SIG-M5 (cell line): Measurements from ENCODE around the gene PPP1CA.
"Not testable (repeated sequence)": the region's sequence is repeated elsewhere in the genome, so short reads cannot be mapped to it uniquely, and the experiment has no call there.

Experiments
- DNase-seq: peaks from one replicate; lab custom pipeline; 2025; lab: John Stamatoyannopoulos, UW

Gene PPP1CA

DNA sequence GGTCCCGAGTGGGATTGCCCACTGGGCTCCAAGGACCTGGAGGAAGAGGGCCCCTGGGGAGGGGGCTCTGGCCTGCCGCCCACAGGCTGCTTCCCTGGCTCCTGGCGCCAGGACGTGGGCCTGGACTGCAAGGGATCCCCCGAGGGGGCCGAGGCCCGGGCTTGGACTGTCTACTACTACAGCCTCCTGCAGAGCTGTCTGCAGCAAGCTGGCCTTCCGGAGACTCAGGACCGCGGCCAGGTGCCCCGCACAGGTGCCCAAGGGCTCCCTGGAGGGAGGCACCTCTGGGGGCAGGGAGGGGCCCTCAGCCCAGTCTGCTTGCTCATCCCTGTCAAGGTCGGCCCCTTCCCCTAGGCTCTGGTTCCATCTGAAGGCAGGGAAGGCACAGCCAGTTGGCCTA, 15.8 kb upstream of the PPP1CA start:
- no peak for DNase-seq

DNA sequence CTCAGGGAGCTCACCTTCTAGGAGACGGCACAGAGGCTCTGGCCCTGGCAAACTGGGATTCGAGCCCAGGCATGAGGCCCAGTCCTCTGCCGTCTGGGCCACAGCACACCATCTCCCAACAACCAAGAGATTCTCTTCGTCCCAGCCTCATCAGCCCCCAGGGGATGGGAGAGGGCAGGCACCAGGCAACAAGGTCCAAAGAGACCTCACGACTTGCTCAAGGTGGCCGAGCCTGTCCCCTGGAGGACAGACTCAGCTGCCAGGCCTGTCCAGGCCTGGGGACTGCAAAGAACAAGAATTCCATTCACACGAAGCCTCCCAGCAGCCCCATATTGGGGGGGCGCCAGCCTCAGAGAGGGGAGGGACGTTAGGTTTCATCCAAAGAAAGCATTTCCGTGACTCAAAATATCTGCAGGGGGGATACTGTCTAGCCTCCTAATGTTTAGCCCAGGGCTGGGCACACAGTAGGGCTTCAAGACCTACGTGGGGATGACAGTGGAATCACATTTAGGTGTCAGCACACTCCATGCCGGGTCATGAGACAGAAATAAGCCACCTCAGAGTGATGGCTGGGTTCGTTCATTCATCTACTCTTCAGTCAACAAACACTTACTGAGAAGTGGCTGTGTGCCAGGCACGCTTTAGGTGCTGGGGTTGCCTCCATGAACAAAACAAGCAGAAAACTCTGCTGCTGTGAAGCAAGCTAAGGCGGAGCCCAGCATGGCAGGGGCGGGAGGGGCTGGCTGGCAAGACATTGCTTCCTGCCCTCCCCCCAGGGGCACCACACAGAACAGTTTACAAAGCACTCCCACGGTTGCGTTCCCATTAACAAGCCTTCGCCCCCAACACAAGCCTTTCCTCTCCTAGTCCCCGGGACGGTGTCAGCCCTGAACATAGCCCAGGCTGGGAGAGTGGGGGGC, 15.0 kb upstream of the PPP1CA start:
- DNase-seq: no peak

GRCh38 chr11:67415501-67416304, 14.0 kb upstream of the PPP1CA start, which contains the start of gene CARNS1:
CARNS1 (plus strand) TSS chr11:67415678; CDS start chr11:67416200, 522 bp downstream.
- no peak for DNase-seq

DNA sequence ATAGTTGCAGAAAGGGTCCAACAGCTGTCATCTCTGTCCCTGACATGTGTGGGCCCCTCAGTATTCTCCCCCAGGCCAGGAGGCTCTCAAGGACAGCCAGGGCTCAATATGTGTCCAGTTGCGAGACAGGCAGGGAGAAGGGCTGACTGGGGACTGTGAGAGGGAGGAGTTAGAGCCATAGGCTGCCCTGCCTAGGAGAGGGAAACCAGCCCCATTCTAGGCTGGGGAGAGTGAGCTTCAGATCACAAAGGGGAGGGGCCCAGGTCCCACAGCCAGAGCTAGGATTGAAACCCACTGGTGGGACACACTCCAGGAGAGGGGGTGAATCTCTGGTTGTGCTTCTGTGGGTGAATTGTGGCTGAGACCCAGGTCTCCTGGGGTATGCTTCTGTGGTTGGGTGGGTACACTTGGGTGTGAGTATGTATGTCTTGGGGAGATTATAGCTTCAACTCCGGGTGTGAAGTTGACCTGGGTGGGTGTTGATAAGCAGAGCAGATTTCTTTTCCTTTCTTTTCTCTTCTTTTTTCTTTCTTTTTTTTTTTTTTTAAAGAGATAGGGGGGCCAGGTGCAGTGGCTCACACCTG, 11.7 kb upstream of the PPP1CA start:
- no peak for DNase-seq

DNA sequence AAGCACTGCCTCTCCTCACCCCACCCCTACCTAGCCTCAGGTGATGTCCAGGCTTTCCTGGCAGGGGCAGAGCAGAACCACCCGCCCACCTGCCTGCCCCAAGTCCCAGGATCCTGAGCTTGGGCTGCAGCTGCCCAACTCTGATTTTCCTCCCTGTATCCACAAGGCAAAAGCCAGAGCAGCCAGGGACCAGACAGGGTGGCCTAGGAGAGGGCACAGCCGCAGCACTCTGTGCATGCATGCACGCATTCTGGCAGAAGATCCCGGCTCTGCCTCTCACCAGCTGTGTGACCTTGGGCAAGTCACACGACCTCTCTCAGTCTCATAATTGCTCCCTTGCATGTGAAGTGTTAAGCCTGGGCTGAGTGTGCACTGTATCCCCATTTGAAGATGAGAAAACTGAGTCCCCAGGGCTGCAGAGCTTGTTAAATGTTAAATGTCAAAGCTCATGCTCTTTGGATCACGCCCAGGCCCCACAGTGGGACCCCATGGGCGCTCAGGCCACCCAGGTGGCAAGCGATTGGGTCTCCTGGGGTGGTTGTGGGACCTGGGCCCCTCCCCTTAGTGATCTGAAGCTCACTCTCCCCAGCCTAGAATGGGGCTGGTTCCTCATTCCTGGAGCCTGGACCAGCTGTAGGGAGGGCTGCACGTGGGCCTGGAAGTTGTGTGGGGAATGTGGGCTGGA, 11.0 kb upstream of the PPP1CA start:
- no peak for DNase-seq

DNA sequence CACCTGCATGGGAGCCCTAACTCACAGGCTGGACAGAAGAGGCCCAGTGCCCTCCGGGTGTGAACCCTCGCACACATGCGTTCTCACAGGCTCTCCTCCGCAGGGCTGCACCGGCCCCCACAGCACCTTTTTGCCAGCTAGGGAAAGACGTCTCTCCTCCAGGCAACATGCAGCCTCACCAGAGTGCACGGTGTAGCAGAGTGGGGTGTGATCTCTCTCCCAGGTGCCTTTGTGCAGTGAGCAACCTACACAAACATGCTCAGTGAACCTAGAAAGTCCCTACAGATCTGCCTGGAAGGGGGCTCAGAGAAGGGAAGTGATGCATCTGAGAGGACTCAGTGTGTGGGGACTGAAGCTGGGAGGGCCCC, 10.1 kb upstream of the PPP1CA start:
- DNase-seq: no peak

DNA sequence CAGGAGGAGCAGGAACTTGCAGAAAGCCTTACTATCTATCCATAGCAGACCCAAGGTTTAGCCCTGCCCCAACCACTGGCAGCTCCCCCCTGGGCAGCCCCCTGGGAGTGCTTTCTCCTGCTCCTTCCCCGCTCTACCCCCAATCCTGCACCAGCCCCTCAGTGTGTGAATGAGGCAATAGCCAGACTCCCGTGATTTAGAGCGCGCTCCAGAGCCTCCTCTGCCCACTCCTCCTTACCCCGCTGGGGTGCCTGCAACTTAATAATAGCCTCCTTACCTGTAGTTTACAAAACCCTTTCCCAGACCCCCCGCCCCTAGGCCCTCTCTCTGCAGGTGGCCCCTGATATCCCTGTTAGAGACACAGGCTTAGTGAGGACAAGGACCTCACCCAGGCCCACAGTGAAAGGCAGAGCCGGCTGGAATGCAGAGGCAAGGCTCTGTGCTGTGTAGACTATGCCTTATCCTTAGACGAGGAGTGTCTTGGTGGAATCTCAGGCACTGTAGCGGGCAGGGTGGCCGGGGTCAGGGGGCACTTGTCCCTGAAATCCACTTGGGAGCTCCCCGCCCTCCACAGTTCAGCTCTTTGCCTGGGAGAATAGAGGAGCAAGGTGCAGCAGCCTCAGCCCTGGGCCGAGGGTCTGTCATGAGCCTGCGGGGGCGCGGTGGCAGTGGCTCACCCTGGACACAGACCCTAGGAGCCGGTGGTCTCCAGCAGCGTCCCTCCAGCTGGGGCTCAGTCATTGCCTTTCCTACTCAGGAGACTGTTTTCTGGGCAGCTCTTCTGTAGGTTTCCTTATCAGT, 9.5 kb upstream of the PPP1CA start:
- DNase-seq: no peak

GRCh38 chr11:67410369-67410831, 8.7 kb upstream of the PPP1CA start:
- DNase-seq: no peak

DNA sequence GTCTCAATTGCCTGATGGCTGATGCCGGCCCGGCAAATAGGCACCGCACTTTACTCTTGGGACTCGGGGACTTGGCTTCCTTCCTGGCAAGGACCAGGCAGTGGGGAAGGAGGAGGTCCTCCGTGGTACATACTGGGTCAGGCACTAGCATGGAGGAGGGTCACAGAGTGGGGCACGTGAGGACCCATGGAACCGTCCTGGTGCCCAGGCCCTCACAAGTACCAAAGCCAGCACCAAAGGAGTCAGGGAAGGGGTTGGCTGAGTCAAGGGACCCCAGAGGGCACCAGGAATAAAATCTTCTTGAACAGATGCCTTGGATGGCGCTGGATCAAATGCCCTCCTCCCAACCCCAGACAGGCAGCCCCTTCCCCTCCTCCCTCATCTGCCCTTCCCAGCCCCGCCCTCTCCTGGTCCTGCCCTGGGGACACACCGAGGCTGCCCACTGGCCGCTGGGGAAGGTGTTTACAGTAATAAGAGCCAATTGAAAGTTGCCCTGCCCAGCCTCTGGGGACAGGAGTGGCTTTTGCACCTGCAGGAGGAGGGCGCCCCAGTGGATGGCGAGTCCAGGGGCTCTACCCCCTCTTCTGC, 8.2 kb upstream of the PPP1CA start:
- no peak for DNase-seq

DNA sequence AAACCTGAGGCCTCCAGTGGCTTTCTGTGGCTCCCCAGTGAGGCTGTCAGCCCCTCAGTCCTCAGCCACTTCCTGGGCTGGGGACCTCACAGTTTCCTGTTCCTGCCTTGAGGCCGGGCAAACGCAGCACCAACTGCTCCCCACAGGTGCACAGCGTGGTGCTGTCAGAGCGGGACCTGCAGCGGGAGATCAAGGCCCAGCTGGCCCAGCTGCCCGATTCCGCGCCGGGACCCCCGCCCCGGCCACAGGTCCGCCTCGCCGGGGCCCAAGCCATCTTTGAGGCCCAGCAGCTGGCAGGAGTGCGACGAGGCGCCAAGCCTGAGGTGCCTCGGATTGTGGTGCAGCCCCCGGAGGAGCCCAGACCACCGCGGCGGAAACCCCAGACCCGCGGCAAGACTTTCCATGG, 7.6 kb upstream of the PPP1CA start:
- no peak for DNase-seq

- no peak for DNase-seq
These were observed 7.0 kb upstream of the PPP1CA start for GRCh38 chr11:67408437-67409200.

GRCh38 chr11:67407688-67408163, 6.1 kb upstream of the PPP1CA start:
- DNase-seq: no peak

- no peak for DNase-seq
These were observed 5.5 kb upstream of the PPP1CA start for GRCh38 chr11:67406969-67407687.

DNA sequence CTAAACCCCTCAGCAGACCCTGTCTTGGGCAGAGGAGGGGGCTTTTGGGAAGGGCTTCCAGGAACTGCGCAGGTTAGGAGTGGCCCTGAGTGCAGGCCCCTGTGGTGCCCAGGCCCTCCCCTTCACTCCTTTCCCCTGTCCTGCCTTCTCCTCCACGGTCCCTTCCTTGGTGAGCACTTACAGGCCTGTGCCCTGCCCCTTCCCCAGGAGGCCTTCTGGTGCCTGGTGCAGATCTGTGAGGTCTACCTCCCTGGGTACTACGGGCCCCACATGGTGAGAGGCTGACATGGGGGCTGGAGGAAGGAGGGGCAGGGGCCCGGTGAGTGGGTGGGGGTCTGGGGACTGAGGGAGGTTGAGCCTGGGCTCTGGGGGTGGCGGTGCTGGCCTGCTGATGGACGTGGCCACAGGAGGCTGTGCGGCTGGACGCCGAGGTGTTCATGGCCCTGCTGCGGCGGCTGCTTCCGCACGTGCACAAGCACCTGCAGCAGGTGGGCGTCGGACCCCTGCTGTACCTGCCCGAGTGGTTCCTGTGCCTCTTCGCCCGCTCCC, 4.8 kb upstream of the PPP1CA start:
- no peak for DNase-seq

- no peak for DNase-seq
These were observed 4.2 kb upstream of the PPP1CA start for GRCh38 chr11:67405688-67406339.

DNA sequence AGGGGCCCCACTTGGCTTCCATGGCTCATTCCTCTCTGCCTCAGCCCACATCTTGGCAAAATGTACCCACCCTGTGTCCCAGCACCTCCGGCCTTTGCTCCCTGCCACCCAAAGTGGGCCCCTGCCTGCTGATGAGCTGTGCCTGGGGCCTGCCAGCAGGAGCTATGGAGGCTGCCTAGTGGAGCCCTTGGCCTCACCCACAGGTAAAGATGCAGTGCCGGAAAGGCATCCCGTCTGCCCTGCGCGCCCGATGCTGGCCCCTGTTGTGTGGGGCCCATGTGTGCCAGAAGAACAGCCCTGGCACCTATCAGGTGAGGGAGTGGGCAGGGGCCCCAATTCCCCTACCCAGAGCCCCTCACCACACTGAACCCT, 3.5 kb upstream of the PPP1CA start:
- DNase-seq: no peak

- no peak for DNase-seq
These were observed 3.0 kb upstream of the PPP1CA start for GRCh38 chr11:67404515-67405195.

GRCh38 chr11:67403085-67403484, 1.4 kb upstream of the PPP1CA start:
- DNase-seq: not testable (repeated sequence)
